AG04449 (cell line): ENCODE measurements around the gene CALML5.

Experiments
- CTCF ChIA-PET: fragments of 350-600 bp; formaldehyde crosslinking; extraction: SDS; loops from one replicate; lab custom pipeline; 2021; ENCODE audit warnings: antibody characterized with exemption; lab: Yijun Ruan, JAX
- POLR2A ChIA-PET: fragments of 400-600, 350-600 bp; formaldehyde crosslinking; extraction: SDS; loops from one replicate; lab custom pipeline; 2020; ENCODE audit warnings: antibody characterized with exemption, inconsistent platforms; lab: Yijun Ruan, JAX
- DNase-seq: peaks from one replicate; pipeline ENCODE4 v3.0.0-alpha.2; 2010; ENCODE audit warnings: low read depth, low spot score
- H3K4me3 ChIP-seq: 2 replicates; pipeline ENCODE4 v1.5.1; 2011; ENCODE audit warnings: low read depth, mild to moderate bottlenecking, control low read depth, low read length
- CTCF ChIP-seq: IDR thresholded peaks from one replicate; pipeline ENCODE4 v1.5.1; 2011; ENCODE audit warnings: mild to moderate bottlenecking, moderate library complexity, low read length, control low read depth, inconsistent platforms; ENCODE audit not compliant: insufficient read depth; ENCODE audit errors: missing control alignments

CALML5 gene

DNA sequence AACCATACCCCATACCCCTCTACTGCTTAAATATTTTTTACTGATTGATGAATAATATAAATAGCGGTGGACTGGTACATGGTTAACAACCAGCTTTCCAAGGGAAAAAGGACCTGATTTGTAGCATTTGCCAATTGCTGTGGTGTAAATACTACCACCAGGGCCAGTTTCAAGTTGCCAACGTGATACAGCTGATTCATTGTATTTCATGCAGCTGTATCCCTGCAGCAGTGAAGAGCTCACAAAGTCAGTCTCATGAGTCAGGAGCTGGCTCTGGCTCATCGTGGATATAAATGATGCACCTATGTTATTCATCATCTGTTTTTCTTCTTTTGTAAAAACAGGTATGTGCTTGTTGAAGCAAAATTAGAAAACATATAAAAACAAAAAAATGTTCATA is 15.2 kb downstream of the CALML5 start:
- no peak for DNase-seq
- no peak overlapping the region for H3K4me3 ChIP-seq
- ChIA-PET CTCF (no interaction called here), POLR2A (no interaction called here)
- no peak for TF ChIP-seq CTCF

GRCh38 chr10:5482016-5482415 is 17.4 kb downstream of the CALML5 start:
- no peak for TF ChIP-seq CTCF
- CTCF ChIA-PET: no interaction called here
- DNase-seq: no peak

GRCh38 chr10:5481121-5481520 is 18.2 kb downstream of the CALML5 start:
- ChIA-PET CTCF (interaction anchor here (1.1 kb wide), 1 partner anchor 142 kb away, joined by 3 read pairs; no protein-coding TSS in a partner anchor), POLR2A (no interaction called here)
- no peak overlapping the region for H3K4me3 ChIP-seq
- no peak for DNase-seq
- TF ChIP-seq CTCF: no peak

More at GRCh38 chr10:5482016-5482415, 17.4 kb downstream of the CALML5 start:
- POLR2A ChIA-PET: no interaction called here
- H3K4me3 ChIP-seq: no peak overlapping the region

DNA sequence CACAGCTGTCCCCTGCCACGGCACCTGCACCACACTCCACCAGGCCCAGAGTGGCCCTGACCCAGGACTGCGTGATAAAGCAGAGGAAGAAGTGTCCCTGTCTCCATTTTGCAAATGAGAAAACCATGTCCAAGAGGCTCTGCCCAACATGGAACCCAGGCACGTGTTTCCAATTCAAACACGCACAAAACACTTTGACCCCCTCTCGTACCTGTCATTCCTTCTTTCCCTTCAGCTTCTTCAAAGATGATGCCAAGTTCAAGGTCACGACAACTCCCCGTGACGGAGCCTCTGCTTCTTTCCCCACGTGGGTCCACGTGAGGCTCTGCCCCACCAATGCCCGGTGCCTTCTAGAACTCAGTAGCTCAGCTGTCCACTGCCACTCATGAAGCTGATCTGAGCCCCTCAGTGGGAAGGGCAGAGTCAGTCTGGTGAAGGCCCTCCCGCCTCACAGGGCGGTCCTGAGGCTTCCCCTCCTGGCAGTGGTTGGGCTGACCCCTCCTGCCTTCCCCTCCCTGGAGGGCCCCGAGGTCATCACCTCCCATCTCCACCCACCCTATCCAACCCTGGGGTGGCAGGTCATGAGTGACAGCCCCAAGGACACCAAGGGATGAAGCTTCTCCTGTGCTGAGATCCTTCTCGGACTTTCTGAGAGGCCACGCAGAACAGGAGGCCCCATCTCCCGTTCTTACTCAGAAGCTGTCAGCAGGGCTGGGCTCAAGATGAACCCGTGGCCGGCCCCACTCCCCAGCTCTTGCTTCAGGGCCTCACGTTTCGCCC is 19.0 kb downstream of the CALML5 start:
- no peak overlapping the region for H3K4me3 ChIP-seq
- CTCF ChIA-PET: interaction anchor here (1.1 kb wide), 1 partner anchor 142 kb away, joined by 3 read pairs; no protein-coding TSS in a partner anchor
- TF ChIP-seq CTCF: no peak
- POLR2A ChIA-PET: no interaction called here
- DNase-seq: no peak

GRCh38 chr10:5479481-5480161 is 19.7 kb downstream of the CALML5 start:
- TF ChIP-seq CTCF: no peak
- no peak overlapping the region for H3K4me3 ChIP-seq
- CTCF ChIA-PET: interaction anchor here (1.0 kb wide), 1 partner anchor 11 kb away, joined by 3 read pairs; no protein-coding TSS in a partner anchor
- DNase-seq: no peak
- POLR2A ChIA-PET: no interaction called here

GRCh38 chr10:5478694-5479305 is 20.6 kb downstream of the CALML5 start:
- no peak for TF ChIP-seq CTCF
- CTCF ChIA-PET: interaction anchor here (1.0 to 1.2 kb wide), 2 partner anchors 12 to 37 kb away, joined by 3 read pairs; no protein-coding TSS in a partner anchor
- no peak overlapping the region for H3K4me3 ChIP-seq
- no peak for DNase-seq
- POLR2A ChIA-PET: no interaction called here
